Activated naive CD4-positive, alpha-beta T cell (primary cell): ENCODE results near the gene CFAP20DC.
"Not testable (repeated sequence)": the region's sequence is repeated elsewhere in the genome, so short reads cannot be mapped to it uniquely, and the experiment has no call there.

ENCODE experiments used
- DNase-seq, 4 experiments: peaks; one replicate each; lab custom pipeline; 2025; lab: John Stamatoyannopoulos, UW

The CFAP20DC gene

DNA sequence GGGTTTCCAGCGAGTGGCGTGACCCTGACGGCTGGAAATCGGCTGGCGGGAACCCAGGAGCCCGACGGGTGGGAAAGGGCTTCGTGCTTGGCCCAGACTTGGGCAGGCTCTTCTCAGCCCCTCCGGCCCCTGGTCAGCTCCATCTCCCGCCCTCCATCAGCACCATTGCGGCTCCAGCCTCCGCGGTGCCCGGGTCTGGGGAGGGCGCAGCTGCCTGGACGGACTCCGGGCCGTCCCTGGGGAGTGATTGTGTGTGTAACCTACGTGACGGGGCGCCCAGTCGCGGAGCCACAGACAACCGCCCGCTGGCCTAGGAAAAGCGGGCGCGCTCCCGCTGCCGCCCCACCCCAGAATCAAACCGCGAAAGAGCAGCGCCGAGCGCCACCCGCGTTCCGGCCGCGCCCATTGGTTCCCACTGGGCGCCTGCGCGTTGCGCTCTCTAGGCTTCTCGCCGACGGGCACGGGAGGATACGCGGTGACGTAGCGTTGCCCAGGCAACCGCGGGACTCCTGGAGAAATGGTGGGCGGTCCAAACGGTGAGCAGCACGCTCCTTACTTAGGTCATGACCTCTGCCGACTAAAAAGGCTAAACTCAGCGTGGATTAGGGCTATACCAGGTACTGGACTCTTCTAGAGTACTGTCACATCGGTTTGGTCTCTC is at the start of gene CFAP20DC:
TSS of gene CFAP20DC (minus strand) at position 355 of the 661 bp plus-strand sequence. CDS start 394 bp downstream, outside the sequence.
- peak; percentile 42 to 77 (median 60) for DNase-seq

DNA sequence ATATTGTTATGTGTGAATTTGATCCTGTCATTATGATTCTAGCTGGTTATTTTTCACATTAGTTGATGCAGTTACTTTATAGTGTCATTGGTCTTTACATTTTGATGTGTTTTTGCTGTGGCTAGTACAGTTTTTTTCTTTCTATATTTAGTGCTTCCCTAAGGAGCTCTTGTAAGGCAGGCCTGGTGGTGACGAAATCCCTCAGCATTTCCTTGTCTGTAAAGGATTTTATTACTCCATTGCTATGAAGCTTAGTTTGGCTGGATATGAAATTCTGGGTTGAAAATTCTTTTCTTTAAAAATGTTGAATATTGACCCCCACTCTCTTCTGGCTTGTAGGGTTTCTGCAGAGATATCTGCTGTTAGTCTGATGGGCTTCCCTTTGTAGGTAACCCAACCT is 48.7 kb upstream of the CFAP20DC start:
- not testable (repeated sequence) for DNase-seq

DNA sequence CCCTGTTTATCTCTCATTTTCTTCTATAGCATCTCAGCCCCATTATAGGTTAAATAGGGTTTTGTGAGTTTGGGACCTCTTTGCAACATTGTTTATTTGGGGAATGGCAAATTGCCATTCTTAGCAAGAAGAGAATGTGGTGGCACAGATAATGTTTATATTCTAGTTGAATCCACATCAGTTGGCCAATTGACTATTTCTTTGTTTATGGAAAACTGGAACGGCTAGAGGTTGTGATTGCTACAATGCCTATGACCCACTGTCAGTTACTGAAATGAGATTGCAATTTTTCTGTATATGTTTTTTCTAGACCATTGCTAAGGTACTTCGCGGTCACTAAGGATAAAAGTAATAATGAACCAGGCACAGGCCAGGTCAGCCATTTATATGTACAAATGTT is 44.6 kb upstream of the CFAP20DC start:
- DNase-seq: no peak

DNA sequence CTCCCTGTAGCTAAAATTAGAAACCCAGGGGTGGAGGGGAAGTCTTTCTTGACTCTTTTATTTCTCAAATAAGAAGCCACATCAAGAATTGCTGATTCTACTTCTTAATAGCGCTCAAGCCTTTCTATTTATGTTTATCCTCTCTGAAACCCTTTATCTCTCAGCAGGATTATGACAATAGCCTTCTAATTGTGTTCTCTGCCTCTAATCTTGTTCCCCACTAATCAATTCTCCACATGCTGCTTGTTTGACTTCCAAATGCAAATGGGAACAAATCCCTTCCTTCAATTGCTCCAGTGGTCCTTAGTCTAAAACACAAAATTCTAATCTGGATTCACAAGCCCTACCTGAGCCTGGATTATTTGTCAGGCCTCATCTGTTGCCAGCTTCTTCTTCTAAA is 43.7 kb upstream of the CFAP20DC start:
- DNase-seq: no peak

DNA sequence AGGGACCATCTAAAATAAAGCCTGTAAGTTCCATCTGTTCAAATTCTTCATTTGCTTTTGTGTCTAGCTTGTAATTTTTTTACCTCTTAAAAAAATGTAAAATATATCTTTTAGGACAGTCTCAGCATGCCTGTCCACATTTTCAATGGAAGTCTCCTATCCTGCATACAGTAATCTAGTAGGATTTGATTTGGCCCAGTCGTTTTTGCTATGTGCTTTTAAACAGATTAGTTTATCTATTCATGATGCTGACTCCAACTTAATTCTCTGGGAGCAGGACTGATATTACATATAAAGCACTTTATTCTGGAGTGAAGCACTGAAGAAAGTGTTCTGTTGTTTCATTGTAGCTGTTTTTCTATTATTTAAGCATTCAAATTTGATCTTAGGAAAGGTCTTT is 38.9 kb upstream of the CFAP20DC start:
- DNase-seq: no peak

DNA sequence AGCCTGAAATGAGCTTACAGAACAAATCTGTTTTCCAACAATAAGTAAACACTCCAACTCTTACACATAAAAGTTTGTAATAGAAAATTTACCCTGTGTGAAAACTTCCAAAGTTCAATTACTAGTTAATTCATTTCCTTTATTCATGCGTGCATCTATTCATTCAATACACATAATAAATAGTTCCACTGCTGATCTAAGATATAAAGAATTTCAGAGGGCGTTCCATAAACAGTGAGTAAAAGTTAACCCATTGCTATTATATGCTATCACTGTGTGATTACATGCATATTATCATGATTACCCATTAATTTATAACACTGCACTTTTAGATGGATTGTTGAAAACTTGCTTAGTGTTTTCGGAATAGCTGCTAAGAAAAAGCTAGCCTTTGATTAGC is 36.2 kb upstream of the CFAP20DC start:
- no peak for DNase-seq

DNA sequence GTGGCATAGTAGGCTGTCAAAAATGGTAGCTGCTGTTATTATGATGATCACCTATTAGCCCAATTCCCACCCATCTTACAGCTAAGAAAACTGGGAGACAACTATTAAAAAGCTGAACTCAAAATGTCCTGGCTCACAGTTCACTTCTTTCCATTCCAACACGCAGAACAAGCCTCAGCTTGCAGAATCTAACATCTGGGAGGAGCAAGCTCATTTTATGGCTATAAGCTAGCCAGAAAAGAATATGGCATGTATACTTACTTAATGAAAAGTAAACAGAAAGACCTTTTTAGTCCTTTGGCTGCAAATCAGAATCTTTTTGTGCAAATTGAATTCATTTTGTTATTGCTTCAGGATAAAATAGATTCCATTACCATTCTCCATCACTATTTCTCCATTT is 34.8 kb upstream of the CFAP20DC start:
- DNase-seq: no peak

DNA sequence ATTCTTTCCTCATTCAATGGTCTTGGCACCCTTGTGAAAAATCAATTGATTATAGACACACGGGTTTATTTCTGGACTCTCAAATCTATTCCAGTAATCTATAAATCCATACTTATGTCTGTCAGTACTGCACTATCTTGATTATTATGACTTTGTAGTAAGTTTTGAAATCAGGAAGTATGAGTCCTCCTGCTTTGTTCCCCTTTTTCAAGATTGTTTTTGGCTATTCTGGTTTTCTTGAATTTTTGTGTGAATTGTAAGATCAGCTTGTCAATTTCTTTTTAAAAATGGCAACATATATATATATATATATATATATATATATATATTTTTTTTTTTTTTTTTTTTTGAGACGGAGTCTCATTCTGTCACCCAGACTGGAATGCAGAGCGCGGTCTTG is 32.3 kb upstream of the CFAP20DC start:
- no peak for DNase-seq

DNA sequence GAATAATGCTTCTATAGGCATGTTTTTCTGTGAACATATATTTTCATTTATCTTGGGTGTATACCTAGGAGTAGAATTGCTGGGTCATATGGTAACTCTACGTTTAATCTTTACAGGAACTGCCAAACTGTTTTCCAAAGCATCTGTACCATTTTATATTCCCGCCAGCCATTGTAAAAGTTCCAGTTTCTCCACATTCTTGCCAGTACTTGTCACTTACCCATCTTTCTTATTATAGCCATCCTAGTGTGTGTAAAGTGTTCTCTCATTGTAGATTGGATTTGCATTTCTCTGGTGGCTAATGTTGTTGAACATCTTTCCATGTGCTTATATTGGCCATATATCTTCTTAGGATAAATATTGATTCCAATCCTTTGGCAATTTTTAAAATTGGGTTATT is 31.2 kb upstream of the CFAP20DC start:
- no peak for DNase-seq

DNA sequence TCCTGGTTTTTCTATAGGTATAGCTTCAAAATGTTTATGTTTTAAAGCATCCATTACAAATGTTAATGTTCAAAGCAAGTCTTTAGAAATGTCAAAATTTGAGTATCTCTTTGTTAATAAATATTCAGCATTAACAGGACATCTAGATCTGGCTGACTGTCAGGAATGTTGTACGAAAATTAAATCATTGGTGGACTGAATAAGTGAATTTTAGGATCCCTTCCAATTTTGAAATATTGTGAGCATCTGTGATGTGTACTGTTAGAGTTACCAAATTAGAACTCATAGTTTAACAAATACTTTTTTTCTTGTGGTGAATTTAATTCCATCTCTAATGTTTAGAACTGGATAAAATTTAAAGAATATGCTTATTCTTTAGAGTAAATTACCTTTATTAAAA is 30.1 kb upstream of the CFAP20DC start:
- DNase-seq: no peak

DNA sequence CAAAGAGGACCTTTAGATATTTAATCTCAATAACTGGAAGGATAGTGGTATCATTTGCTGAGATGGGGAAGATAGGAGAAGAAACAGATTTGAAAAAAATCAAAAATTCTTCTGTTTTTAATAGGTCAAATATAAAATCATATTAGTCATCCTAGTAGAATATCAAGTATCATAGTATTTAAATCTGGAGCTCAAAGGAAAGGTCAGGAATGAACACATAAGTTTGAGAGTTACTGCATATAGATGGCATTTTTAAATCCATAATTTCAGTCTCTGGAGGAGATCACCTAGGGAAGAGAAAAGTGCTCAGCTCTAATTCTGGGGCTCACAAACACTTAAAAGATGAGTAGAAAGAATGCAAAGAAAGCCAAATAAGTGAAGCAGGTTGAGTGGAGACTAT is 24.9 kb upstream of the CFAP20DC start:
- DNase-seq: no peak

DNA sequence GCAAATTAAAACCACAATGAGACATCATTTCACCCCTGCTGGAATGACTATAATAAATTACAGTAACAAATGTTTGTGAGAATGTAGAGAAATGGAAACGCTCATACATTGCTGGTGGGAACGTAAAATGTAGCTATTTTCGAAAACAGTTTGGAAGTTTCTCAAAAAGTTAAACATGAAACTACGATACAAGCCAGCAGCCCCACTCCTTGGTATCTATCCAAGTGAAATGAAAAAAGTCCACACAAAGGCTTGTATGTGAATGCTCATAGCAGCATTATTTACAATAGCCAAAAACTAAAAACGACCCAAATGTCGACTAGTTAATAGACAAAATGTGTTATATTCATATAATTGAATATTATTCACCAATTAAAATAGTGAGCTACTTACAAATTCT is 22.9 kb upstream of the CFAP20DC start:
- DNase-seq: no peak

DNA sequence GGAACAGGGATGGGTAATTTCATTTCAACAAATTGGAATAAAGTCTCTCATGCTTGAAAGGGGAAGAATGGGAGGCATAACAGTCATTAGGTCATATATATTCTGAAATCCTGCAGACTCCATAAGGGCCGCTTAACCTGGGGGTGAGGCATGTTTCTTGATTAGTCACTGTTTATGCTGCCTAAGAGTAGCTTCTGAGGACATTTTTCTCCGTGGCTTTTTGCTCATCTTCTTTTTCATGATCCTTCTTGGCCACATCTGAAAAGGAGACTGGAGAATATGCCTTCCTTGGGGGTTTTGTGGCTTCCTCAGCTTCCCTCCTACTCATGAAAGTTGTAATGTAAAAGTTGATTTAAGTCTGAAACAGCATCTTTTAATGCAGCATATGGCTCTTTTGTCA is 20.0 kb upstream of the CFAP20DC start:
- no peak for DNase-seq

DNA sequence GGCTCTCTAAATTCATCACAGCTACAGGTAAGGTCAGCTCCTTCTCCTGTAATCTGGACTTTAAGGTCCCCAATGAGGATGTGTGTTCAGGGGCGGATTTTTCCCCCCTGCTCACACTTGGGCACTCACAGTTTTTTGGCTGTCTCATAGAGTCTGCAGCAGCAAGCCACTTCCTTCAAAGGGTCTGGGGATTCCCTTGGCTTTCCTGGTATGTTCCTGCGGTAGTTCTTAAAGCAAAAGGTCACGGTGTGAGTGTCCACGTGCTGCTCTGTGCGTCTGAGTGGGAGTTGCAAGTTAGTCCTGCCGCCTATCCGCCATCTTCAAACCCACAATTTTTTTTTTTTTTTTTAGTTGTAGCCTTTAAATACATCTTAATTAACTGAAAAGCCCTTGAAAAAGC is 15.4 kb upstream of the CFAP20DC start:
- DNase-seq: no peak

DNA sequence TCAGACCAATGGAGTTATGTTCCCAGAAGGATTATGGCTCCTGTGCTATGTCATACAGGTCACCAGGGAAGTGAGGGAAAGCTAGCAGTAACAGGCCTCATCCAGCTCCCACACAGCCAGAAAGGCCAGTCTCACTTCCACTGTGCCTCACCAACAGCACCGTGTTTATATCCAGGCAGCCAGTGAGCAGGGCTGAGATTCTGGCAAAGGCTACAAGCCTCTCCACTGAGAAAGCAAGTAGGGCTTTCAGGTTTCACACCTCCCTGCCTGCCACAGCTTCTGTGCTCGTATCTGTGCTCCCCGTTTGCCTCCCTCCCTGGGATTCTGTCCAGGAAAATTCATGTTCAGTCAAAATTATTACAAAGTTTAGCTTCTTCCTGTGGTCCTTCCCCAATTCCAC is 14.9 kb upstream of the CFAP20DC start:
- DNase-seq: no peak

DNA sequence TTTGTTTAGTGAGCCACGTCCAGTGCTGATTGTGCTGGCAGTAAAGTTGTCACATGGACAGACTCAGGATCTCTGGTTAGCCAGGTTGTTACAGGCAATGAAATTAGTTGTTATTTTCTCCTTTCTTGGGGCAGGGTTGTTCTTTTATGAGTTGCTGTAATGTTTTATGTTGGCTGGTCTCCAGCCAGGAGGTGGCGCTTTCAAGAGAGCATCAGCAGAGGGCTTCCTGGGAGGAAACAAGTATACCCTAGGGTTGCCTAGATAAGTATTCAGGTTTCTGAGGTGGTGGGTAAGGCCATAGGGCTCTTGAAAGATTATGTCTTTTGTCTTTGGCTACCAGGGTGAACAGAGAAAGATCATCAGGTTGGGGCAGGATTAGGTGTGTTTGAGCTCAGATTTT is 14.5 kb upstream of the CFAP20DC start:
- DNase-seq: no peak

DNA sequence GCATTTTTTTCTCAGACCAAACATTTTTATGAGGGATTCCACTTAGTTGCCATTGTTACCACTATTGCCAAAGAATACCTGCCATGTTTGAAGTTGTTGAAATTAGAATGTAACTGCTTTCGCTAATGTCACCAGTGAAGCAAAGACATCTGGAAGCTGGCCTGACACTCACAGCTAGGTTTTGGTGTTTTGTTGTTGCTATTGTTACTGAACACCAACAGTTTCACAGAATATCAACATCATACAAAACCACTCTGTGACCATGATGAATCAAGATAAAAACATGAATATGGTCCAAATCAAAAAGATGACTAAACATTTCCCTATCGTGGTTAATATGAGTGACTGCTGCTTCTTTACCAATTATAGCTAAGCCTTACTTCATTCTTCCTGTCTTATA is 6.9 kb upstream of the CFAP20DC start:
- DNase-seq: no peak

DNA sequence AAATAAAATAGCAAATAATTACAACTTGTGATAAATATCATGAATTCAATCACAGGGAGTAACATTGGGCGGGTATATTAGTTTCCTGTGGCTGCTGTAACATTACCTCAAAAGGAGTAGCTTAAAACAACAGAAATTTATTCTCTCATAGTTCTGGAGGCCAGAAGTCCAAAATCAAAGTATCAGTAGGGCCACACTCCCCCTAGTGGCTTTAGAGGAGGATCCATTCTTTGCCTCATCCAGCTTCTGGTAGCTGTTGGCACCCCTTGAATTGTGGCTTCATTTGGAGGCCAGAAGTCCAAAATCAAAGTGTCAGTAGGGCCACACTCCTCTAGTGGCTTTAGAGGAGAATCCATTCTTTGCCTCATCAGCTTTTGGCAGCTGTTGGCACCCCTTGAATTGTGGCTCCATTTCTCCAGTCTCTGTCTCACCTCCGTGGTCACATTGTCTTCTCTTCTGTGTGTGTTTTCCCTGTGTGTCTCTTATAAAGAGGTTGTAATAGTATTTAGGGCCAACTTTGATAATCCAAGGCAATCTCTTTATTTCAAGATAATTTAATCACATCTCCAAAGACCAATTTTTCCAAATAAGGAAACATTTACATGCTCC is 3.1 kb upstream of the CFAP20DC start:
- no peak for DNase-seq

DNA sequence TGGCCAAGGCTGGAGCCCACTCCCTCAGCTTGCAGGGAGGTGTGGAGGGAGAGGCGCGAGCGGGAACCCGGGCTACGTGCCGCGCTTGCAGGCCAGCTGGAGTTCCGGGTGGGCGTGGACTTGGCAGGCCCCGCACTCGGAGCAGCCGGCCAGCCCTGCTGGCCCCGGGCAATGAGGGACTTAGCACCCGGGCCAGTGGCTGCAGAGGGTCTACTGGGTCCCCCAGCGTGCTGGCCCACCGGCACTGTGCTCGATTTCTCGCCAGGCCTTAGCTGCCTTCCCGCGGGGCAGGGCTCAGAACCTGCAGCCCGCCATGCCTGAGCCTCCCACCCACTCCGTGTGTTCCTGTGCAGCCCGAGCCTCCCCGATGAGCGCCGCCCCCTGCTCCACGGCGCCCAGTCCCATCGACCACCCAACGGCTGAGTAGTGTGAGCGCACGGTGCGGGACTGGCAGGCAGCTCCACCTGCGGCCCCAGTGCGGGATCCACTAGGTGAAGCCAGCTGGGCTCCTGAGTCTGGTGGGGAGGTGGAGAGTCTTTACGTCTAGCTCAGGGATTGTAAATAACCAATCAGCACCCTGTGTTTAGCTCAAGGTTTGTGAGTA is 1.1 kb upstream of the CFAP20DC start:
- not testable (repeated sequence) for DNase-seq

DNA sequence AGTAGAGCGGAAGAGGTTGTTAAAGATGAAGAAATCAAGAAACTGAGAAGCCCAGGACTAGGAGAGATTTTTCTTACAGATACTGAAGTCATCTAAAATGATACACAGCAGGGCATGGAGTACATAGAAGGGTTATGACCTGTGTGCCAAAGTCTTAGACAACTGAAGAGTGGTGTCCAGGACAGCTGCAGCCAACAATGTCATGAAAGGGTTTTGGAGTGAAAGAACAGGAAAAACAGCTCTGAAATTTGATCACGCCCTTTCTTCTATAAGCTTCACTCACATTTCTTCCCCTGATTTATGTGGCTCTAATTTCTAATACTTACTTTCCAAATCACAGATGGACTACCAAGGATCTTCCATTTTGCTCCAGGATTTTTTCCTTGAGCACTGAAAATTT is 3.0 kb downstream of the CFAP20DC start:
- DNase-seq: no peak

DNA sequence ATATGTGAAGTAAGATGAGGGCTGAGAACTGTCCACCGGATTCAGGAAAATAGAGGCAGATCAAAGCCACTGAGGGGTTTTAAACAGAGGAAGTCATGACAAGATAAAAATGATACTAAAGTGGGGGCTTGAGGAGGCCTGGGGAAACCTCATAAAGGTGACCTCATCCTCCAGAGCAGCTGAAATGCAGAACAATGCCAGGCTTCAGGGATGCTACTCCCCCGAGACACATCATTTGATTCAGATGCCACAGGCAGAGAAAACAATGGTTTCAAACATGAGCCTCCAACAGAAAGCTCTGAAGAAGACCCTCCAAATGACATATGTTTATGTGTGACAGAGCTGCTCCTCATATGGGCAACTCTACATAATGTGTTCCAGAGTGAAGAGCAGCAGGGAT is 6.4 kb downstream of the CFAP20DC start:
- DNase-seq: no peak

DNA sequence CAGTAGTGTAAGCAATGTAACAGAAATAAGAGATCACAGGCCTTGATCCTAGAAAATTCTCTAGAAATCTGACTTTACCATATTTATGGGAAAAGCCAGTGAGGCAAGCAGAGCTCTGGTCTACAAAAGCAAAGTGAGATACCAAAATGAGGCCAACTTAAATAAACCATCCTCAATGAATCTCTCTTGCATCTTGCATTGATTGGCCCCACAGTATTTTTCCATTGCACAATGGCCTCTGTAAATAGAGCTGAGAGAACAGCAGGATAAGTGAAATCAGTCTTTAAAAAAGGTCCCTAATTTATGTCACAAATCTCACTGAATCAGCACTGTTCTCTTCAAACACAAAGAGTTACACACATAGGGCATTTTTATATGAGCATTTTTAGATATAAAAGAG is 8.9 kb downstream of the CFAP20DC start:
- no peak for DNase-seq

DNA sequence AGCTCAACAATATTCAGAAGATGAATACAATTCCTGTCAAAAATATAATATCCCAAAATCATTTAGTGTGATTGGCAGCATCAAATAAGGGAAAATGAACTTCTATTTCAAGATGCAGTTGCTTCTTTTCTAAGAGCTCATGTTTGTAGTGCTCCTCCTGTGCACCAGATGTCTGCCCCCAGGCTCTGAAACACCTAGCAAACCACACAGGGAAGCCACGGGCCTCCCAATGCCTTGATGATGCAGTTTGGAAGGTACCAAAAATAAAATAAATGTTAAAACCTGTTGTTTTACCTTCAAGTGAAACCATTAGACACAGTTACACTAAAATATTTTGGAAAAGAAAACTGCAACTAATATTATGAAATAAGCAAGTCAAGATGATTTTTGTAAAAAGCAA is 22.2 kb downstream of the CFAP20DC start:
- no peak for DNase-seq

DNA sequence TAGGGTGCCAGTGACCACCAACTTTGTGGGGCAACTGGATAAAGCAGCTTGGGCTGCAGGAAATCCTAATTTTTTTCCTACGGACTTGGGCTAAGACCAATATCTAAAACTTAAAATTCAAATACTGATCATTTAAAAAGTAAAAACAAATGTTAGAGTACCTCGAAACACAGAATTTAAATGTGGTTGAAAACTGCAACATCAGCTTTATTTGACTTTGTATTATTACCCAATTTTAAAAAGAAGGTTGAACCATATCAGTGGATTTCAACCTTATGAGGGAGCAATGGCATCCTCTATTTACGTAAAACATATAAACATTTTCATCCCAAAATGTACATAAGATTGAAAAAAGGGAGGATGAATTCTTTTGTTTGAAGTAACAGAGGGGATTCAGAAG is 26.2 kb downstream of the CFAP20DC start:
- DNase-seq: no peak
